Endodermal cell (in vitro differentiated cells): ENCODE data around the gene LPP. TPM values are rescaled to one million over a fixed set of nuclear protein-coding genes. Genes with fewer than 3 reads are reported as not detected.

Experiments
- DNase-seq: peaks from one replicate; pipeline ENCODE4 v3.0.0-alpha.2; 2017
- H3K27ac ChIP-seq: 2 replicates; pipeline ENCODE4 v1.5.1; 2013; ENCODE audit warnings: mild to moderate bottlenecking, low read depth, low read length, moderate library complexity
- H3K27me3 ChIP-seq: 2 replicates; pipeline ENCODE4 v1.6.1; 2013; ENCODE audit warnings: mild to moderate bottlenecking, low read length, moderate library complexity; ENCODE audit not compliant: insufficient read depth, control insufficient read depth, poor library complexity, severe bottlenecking
- H3K36me3 ChIP-seq: 2 replicates; pipeline ENCODE4 v1.7.0; 2013; ENCODE audit warnings: mild to moderate bottlenecking, low read length, moderate library complexity; ENCODE audit not compliant: control insufficient read depth, insufficient read depth
- H3K4me1 ChIP-seq: one replicate; pipeline ENCODE4 v1.7.0; 2013; ENCODE audit warnings: low read length; ENCODE audit not compliant: control insufficient read depth, insufficient read depth
- H3K4me3 ChIP-seq: 2 replicates; pipeline ENCODE4 v1.5.1; 2013; ENCODE audit warnings: mild to moderate bottlenecking, low read length, moderate library complexity
- H3K9ac ChIP-seq: 2 replicates; pipeline ENCODE4 v1.6.1; 2013; ENCODE audit warnings: mild to moderate bottlenecking, low read length, moderate library complexity; ENCODE audit not compliant: poor library complexity, severe bottlenecking; ENCODE audit errors: extremely low read depth
- H3K9me3 ChIP-seq: 2 replicates; pipeline ENCODE4 v1.6.1; 2013; ENCODE audit warnings: mild to moderate bottlenecking, low read length, moderate library complexity; ENCODE audit not compliant: control insufficient read depth
- H3K27ac Mint-ChIP-seq: 2 replicates; pipeline ENCODE4 v1.8.0; 2020; ENCODE audit warnings: mixed read lengths
- H3K27me3 Mint-ChIP-seq: 2 replicates; pipeline ENCODE4 v1.8.0; 2021; ENCODE audit warnings: mild to moderate bottlenecking, mixed read lengths; ENCODE audit not compliant: insufficient read depth
- H3K36me3 Mint-ChIP-seq: 2 replicates; pipeline ENCODE4 v1.8.0; 2020; ENCODE audit warnings: low read depth, mixed read lengths
- H3K4me1 Mint-ChIP-seq: 2 replicates; pipeline ENCODE4 v1.8.0; 2020; ENCODE audit warnings: mixed read lengths
- H3K4me3 Mint-ChIP-seq: 2 replicates; pipeline ENCODE4 v1.8.0; 2020; ENCODE audit warnings: mild to moderate bottlenecking, moderate library complexity, mixed read lengths
- H3K9me3 Mint-ChIP-seq: 2 replicates; pipeline ENCODE4 v1.8.0; 2020; ENCODE audit warnings: mild to moderate bottlenecking, mixed read lengths
- WGBS, 2 experiments: methylation state at CpG; one replicate each; pipeline versions ENCODE4 v1.1.5 to v1.1.7; 2013; ENCODE audit warnings: missing lambda C conversion rate in 2 of 2, mixed read lengths in 1 of 2; ENCODE audit not compliant: insufficient coverage in 1 of 2, insufficient read length in 1 of 2; 5-methylcytosine and 5-hydroxymethylcytosine counted together
- total RNA-seq, 2 donors: library from RNA; stranded (reverse); fragmentation: NEBNext Ultra II Directional in 1 of 2; extraction: Animal tissue kit (Norgen Biotek cat#: 25700) in 1 of 2; gene quantifications; 2 replicates in 1 of 2; 3 replicates in 1 of 2; pipeline ENCODE4 v1.2.1, GENCODE V29; 2021
- TF ChIP-seq, protein P1 (sequence below): fragments of 200-600 bp; sonication (generic); conservative IDR thresholded peaks from 2 replicates; pipeline ENCODE4 v1.5.0; 2021; ENCODE audit warnings: antibody characterized with exemption, mild to moderate bottlenecking

LPP gene
- total RNA-seq, 2 donors from 2014 or later, result 78.0 to 105 TPM

DNA sequence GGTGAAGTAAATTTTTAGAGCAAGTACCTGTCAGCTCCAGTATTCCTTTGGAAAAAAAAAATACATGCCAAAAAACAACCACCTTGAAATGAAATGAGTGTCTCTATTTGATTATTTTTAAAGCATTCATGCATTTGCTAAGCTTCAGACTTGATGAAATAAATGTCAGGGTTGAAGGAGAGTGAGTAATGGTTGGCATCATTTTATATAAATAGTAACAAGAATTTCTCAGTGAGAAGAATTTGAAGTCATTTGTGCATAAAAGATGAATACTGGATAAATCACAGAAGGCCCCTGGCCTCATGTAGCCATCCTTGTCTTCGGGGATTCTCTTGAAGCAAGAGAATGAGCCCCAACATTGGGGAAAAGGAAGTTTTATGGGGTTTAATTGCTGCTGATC lies 318.4 kb downstream of the LPP start:
- no peak for DNase-seq
- peaks cover 6% of the 10 kb centered on the region for H3K4me1 ChIP-seq
- H3K9ac ChIP-seq, result no peak overlapping the region
- TF ChIP-seq, protein P1, sequence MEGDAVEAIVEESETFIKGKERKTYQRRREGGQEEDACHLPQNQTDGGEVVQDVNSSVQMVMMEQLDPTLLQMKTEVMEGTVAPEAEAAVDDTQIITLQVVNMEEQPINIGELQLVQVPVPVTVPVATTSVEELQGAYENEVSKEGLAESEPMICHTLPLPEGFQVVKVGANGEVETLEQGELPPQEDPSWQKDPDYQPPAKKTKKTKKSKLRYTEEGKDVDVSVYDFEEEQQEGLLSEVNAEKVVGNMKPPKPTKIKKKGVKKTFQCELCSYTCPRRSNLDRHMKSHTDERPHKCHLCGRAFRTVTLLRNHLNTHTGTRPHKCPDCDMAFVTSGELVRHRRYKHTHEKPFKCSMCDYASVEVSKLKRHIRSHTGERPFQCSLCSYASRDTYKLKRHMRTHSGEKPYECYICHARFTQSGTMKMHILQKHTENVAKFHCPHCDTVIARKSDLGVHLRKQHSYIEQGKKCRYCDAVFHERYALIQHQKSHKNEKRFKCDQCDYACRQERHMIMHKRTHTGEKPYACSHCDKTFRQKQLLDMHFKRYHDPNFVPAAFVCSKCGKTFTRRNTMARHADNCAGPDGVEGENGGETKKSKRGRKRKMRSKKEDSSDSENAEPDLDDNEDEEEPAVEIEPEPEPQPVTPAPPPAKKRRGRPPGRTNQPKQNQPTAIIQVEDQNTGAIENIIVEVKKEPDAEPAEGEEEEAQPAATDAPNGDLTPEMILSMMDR, result no peak
- no peaks in the 10 kb centered on the region for H3K9me3 ChIP-seq
- Mint-ChIP-seq H3K36me3 (peaks cover 4% of the 10 kb centered on the region), H3K27ac (no peak overlapping the region), H3K9me3 (no peaks in the 10 kb centered on the region), H3K4me3 (no peak overlapping the region), H3K4me1 (peaks cover 10% of the 10 kb centered on the region), H3K27me3 (no peaks in the 10 kb centered on the region)
- H3K36me3 ChIP-seq, result peaks cover 19% of the 10 kb centered on the region
- H3K27me3 ChIP-seq, result no peaks in the 10 kb centered on the region
- H3K4me3 ChIP-seq, result no peak overlapping the region
- H3K27ac ChIP-seq, result no peak overlapping the region
- 96 to 100% methylated on average over 1 of the region's 1 CpG for WGBS, 2 experiments

DNA sequence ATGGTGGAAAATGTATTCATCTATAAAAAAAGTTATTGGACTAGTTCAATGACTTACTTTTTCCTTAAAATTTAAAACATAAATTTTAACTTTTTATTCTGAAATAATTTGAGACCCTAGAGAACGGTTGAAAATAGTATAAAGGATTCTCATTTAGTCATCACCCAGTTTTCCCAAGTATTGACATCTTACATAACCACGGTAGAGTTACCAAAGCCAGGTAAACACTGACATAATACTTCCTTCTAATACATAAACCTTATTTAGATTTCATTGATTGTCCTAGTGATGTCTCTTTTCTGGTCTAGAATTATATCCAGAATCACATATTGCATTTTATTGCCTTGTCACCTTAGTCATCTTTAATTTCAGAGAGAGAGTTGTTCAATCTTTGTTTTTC lies 319.1 kb downstream of the LPP start:
- H3K4me1 ChIP-seq, result peaks cover 6% of the 10 kb centered on the region
- peaks cover 14% of the 10 kb centered on the region for H3K36me3 ChIP-seq
- no peaks in the 10 kb centered on the region for H3K27me3 ChIP-seq
- 98% methylated on average over 2 of the region's 2 CpGs; no CpG with 5 or more reads in 1 of the 2 experiments for WGBS, 2 experiments
- no peak overlapping the region for H3K4me3 Mint-ChIP-seq
- H3K9me3 Mint-ChIP-seq, result no peaks in the 10 kb centered on the region
- no peak overlapping the region for H3K4me3 ChIP-seq
- no peak overlapping the region for H3K27ac ChIP-seq
- TF ChIP-seq, protein P1, result no peak
- no peaks in the 10 kb centered on the region for H3K9me3 ChIP-seq
- H3K36me3 Mint-ChIP-seq, result no peaks in the 10 kb centered on the region
- no peak for DNase-seq
- H3K4me1 Mint-ChIP-seq, result peaks cover 10% of the 10 kb centered on the region
- no peak overlapping the region for H3K27ac Mint-ChIP-seq
- no peaks in the 10 kb centered on the region for H3K27me3 Mint-ChIP-seq
- no peak overlapping the region for H3K9ac ChIP-seq

DNA sequence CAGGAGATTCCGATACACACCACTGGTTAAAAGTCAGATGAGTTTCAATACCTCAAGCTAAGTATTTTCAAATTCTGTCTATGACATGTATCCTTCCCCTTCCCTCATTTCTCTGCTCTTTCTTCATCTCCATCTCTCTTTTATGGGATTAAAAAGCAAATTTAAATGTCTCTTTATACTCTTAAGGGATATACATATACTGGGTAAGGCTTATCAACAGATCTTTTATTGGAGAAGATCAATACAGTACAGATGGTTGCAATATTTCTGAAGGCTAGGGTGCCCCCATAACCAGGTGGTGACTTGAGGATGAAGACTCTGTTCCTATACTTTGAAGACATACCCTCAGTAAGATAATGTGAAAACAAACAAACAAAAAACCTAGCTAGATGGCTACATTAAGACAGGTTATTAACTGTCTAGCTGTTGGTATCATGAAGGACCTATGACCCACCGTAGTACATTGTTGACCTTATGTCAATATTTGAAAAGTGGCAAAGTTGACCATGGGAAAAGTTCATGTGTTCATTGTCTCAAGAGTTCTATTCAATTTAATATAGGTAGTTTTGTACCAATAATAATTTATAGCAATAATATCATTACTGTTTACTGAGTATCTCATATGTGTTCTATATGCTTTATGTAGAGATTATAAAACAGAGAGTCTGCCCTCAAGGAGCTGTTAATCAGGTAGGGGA lies 319.8 kb downstream of the LPP start:
- Mint-ChIP-seq H3K36me3 (no peaks in the 10 kb centered on the region), H3K9me3 (no peaks in the 10 kb centered on the region), H3K27me3 (no peaks in the 10 kb centered on the region), H3K27ac (no peak overlapping the region), H3K4me1 (peaks cover 10% of the 10 kb centered on the region), H3K4me3 (no peak overlapping the region)
- Histone ChIP-seq H3K27me3 (no peaks in the 10 kb centered on the region), H3K4me1 (peaks cover 6% of the 10 kb centered on the region), H3K9me3 (no peaks in the 10 kb centered on the region), H3K4me3 (no peak overlapping the region), H3K36me3 (peaks cover 9% of the 10 kb centered on the region), H3K9ac (no peak overlapping the region), H3K27ac (no peak overlapping the region)
- no peak for DNase-seq
- TF ChIP-seq, protein P1, result no peak
- 95 to 100% methylated on average over 1 to 2 of the region's 2 CpGs for WGBS, 2 experiments
